H1 (cell line): ENCODE results near the gene TRIM71. TPM values are rescaled to one million over a fixed set of nuclear protein-coding genes. Genes with fewer than 3 reads are reported as not detected.

Experiments
- ASH2L ChIP-seq: fragments of 200-600, 300-600 bp; sonication (generic); IDR thresholded peaks from one replicate; pipeline ENCODE4 v1.7.1; 2017; ENCODE audit warnings: low read length
- BACH1 ChIP-seq: IDR thresholded peaks from 2 replicates; pipeline ENCODE4 v1.6.1; 2012; ENCODE audit warnings: low read length, improper control_type of control experiment
- BCL11A ChIP-seq, 2 experiments: IDR thresholded peaks; one replicate each; pipeline ENCODE4 v1.6.1; 2011; ENCODE audit warnings: low read depth in 2 of 2, low read length in 2 of 2, mild to moderate bottlenecking in 2 of 2
- CBX8 ChIP-seq: fragments of 300-800, 300-1000 bp; sonication (generic); IDR thresholded peaks from 2 replicates; pipeline ENCODE4 v1.7.1; 2016; ENCODE audit warnings: low read depth, low read length, borderline replicate concordance
- CREB1 ChIP-seq: IDR thresholded peaks from 2 replicates; pipeline ENCODE4 v1.6.1; 2012; ENCODE audit warnings: inconsistent platforms
- EGR1 ChIP-seq: IDR thresholded peaks from 2 replicates; pipeline ENCODE4 v1.6.1; 2011; ENCODE audit warnings: low read depth, low read length, borderline replicate concordance
- EP300 ChIP-seq, 2 experiments: IDR thresholded peaks; 1 replicate in 1 of 2; 2 replicates in 1 of 2; pipeline ENCODE4 v1.6.1; 2011 to 2012; ENCODE audit warnings: low read depth in 2 of 2, low read length in 2 of 2, mild to moderate bottlenecking in 2 of 2, borderline replicate concordance in 1 of 2, inconsistent platforms in 1 of 2, moderate library complexity in 1 of 2
- HDAC2 ChIP-seq, 2 experiments: fragments of 300-600 bp in 1 of 2; sonication (generic) in 1 of 2; IDR thresholded peaks; 2 replicates each; pipeline ENCODE4 v1.6.1; 2011 to 2012; ENCODE audit warnings: low read depth in 2 of 2, low read length in 2 of 2, mild to moderate bottlenecking in 2 of 2, moderate library complexity in 2 of 2, borderline replicate concordance in 1 of 2, inconsistent platforms in 1 of 2
- JUN ChIP-seq: IDR thresholded peaks from 2 replicates; pipeline ENCODE4 v1.6.1; 2011; ENCODE audit warnings: low read depth, mild to moderate bottlenecking, improper control_type of control experiment, low read length
- JUND ChIP-seq: IDR thresholded peaks from 2 replicates; pipeline ENCODE4 v1.6.1; 2011; ENCODE audit warnings: mild to moderate bottlenecking, improper control_type of control experiment, low read length
- KDM5A ChIP-seq: fragments of 200-600 bp; IDR thresholded peaks from 2 replicates; pipeline ENCODE4 v1.7.1; 2012; ENCODE audit warnings: mild to moderate bottlenecking, low read length, inconsistent platforms, mixed read lengths
- POLR2A ChIP-seq, 2 experiments: IDR thresholded peaks; 1 replicate in 1 of 2; 2 replicates in 1 of 2; pipeline ENCODE4 v1.6.1; 2011; ENCODE audit warnings: low read depth in 2 of 2, low read length in 2 of 2, mild to moderate bottlenecking in 2 of 2; ENCODE audit errors: control extremely low read depth in 1 of 2
- POLR2AphosphoS5 ChIP-seq: IDR thresholded peaks from 2 replicates; pipeline ENCODE4 v1.6.1; 2011; ENCODE audit warnings: low read depth, low read length
- POU5F1 ChIP-seq: IDR thresholded peaks from 2 replicates; pipeline ENCODE4 v1.6.1; 2011; ENCODE audit warnings: low read depth, mild to moderate bottlenecking, low read length, moderate library complexity
- RXRA ChIP-seq: IDR thresholded peaks from 2 replicates; pipeline ENCODE4 v1.6.1; 2011; ENCODE audit warnings: low read depth, mild to moderate bottlenecking, low read length, moderate library complexity; ENCODE audit not compliant: insufficient read depth
- SAP30 ChIP-seq: fragments of 300-600 bp; sonication (generic); IDR thresholded peaks from 2 replicates; pipeline ENCODE4 v1.7.1; 2012; ENCODE audit warnings: low read length, moderate library complexity, mild to moderate bottlenecking, inconsistent platforms; ENCODE audit not compliant: insufficient read depth, insufficient replicate concordance
- SIN3A ChIP-seq, 2 experiments: IDR thresholded peaks in 1 of 2; conservative IDR thresholded peaks in 1 of 2; 2 replicates each; pipeline ENCODE4 v1.6.1; 2011 to 2012; ENCODE audit warnings: low read length in 2 of 2, improper control_type of control experiment in 1 of 2, low read depth in 1 of 2, mild to moderate bottlenecking in 1 of 2
- SP4 ChIP-seq: IDR thresholded peaks from 2 replicates; pipeline ENCODE4 v1.6.1; 2012; ENCODE audit warnings: low read length, inconsistent platforms
- TEAD4 ChIP-seq: IDR thresholded peaks from 2 replicates; pipeline ENCODE4 v1.6.1; 2012; ENCODE audit warnings: low read depth, low read length, inconsistent platforms, mixed read lengths
- USF2 ChIP-seq: IDR thresholded peaks from 2 replicates; pipeline ENCODE4 v1.6.1; 2011; ENCODE audit warnings: low read length, improper control_type of control experiment
- ZNF274 ChIP-seq: IDR thresholded peaks from 2 replicates; pipeline ENCODE4 v1.7.0; 2012; ENCODE audit warnings: low read length, borderline replicate concordance; ENCODE audit errors: extremely low read depth
- polyA plus RNA-seq, 7 experiments: library from polyadenylated mRNA; depleted of rRNA in 3 of 7; stranded (reverse) in 5 of 7; unstranded in 2 of 7; fragments of >200 nt in 5 of 7; fragments of 200-250 nt in 2 of 7; gene quantifications; 1 replicate in 5 of 7; 2 replicates in 1 of 7; 4 replicates in 1 of 7; pipeline versions ENCODE4 v1.2.1 to v1.2.3, GENCODE V29; 2011 to 2013; ENCODE audit warnings: missing spikeins in 2 of 7, mixed read lengths in 2 of 7
- total RNA-seq: library from RNA; stranded (reverse); fragmentation: NEBNext Ultra II Directional; extraction: Animal tissue kit (Norgen Biotek cat#: 25700); gene quantifications from 2 replicates; pipeline ENCODE4 v1.2.1, GENCODE V29; 2021
- TF ChIP-seq, protein P1 (sequence below), 3 experiments: IDR thresholded peaks; 1 replicate in 2 of 3; 2 replicates in 1 of 3; pipeline versions ENCODE4 v1.5.1 to v1.6.1; 2011; ENCODE audit warnings: low read length in 3 of 3, mild to moderate bottlenecking in 3 of 3, inconsistent platforms in 2 of 3, low read depth in 1 of 3, moderate library complexity in 1 of 3; ENCODE audit not compliant: insufficient read depth in 1 of 3; ENCODE audit errors: control extremely low read depth in 1 of 3

Gene TRIM71
- total and polyA plus RNA-seq, 2 of the 8 experiments (the other 6 are each of a cell fraction or from before 2014, with no cell fraction given): 53.7 to 293 TPM

DNA sequence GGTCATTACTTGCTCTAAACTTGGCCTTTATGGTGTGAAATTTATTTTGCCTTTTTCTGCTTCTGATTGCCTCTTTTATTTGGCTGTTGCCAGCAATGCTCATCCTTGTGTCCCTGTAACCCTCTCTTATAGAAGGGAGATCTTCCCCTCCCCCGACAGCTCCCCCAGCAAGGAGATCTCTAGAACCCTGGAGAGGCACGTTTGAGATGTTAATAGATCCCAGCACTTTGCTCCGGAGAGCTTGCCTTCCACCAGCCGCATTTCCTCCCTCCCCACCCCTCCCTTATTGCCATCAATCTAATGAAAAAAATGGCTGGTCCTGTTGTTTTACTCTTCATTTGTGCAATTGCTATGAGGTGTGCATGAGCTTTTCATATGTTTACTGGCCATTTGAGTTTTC, 18.2 kb downstream of the TRIM71 start (continued):
- TF ChIP-seq SAP30 (no peak), USF2 (no peak), JUND (no peak), POLR2A (IDR thresholded peaks at IDR 0.05; ENCODE audit: control extremely low read depth in 1 of 2, low read depth in 2 of 2, low read length in 2 of 2) (peak in 1 of 2 experiments; percentile 67; a peak in 2 of 3 replicates), BCL11A (IDR thresholded peaks at IDR 0.05; ENCODE audit: low read depth in 2 of 2, low read length in 2 of 2) (peak in 1 of 2 experiments; percentile 7), CREB1 (no peak), EP300 (IDR thresholded peaks at IDR 0.05; ENCODE audit: borderline replicate concordance in 1 of 2, low read depth in 2 of 2, low read length in 2 of 2) (peak in 1 of 2 experiments; percentile 62; a peak in 1 of 3 replicates), JUN (no peak), EGR1 (peak; percentile 30; the same call in 1 of the 2 replicates), HDAC2 (IDR thresholded peaks at IDR 0.05; ENCODE audit: borderline replicate concordance in 1 of 2, low read depth in 2 of 2, low read length in 2 of 2) (0 out of 4 replicates have a peak, but pooled peaks have one; percentile 28 to 44), KDM5A (no peak), RXRA (no peak), TEAD4 (no peak), POU5F1 (peak; percentile 52; the same call in 1 of the 2 replicates), BACH1 (no peak), SIN3A (conservative IDR thresholded peaks at IDR 0.05 in 1 of 2, IDR thresholded peaks at IDR 0.05 in 1 of 2; ENCODE audit: low read depth in 1 of 2, low read length in 2 of 2) (0 out of 4 replicates have a peak, but pooled peaks have one; percentile 32 to 38), ASH2L (no peak), CBX8 (no peak), POLR2AphosphoS5 (peak; percentile 64), ZNF274 (no peak), SP4 (no peak)
- TF ChIP-seq, protein P1, sequence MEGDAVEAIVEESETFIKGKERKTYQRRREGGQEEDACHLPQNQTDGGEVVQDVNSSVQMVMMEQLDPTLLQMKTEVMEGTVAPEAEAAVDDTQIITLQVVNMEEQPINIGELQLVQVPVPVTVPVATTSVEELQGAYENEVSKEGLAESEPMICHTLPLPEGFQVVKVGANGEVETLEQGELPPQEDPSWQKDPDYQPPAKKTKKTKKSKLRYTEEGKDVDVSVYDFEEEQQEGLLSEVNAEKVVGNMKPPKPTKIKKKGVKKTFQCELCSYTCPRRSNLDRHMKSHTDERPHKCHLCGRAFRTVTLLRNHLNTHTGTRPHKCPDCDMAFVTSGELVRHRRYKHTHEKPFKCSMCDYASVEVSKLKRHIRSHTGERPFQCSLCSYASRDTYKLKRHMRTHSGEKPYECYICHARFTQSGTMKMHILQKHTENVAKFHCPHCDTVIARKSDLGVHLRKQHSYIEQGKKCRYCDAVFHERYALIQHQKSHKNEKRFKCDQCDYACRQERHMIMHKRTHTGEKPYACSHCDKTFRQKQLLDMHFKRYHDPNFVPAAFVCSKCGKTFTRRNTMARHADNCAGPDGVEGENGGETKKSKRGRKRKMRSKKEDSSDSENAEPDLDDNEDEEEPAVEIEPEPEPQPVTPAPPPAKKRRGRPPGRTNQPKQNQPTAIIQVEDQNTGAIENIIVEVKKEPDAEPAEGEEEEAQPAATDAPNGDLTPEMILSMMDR (IDR thresholded peaks at IDR 0.05; ENCODE audit: control extremely low read depth in 1 of 3, insufficient read depth in 1 of 3, low read depth in 1 of 3, low read length in 3 of 3): no peak
